K562 (cell line): ENCODE measurements around the gene CFAP54. TPM values are rescaled to one million over a fixed set of nuclear protein-coding genes. Genes with fewer than 3 reads are reported as not detected.

Experiments
- ATAC-seq: fragments of 200-7000 bp; cut with Tn5 transposase; 3 replicates; pipeline ENCODE4 v1.9.1; 2020; ENCODE audit warnings: moderate library complexity
- BruUV-seq: library from RNA; stranded (reverse); fragments of 400-500 nt; replicated peaks from 2 replicates; lab custom pipeline; 2021; lab: Mats Ljungman, UMichigan
- CTCF ChIA-PET: fragments of 300-600 bp; formaldehyde crosslinking; extraction: SDS; loops from one replicate; lab custom pipeline; 2021; ENCODE audit warnings: low intra/inter-chr PET ratio; lab: Yijun Ruan, JAX
- POLR2A ChIA-PET: fragments of 300-600, 350-650 bp; sonication (Branson Sonifier 250); formaldehyde crosslinking; extraction: SDS; loops from one replicate; lab custom pipeline; 2021; ENCODE audit warnings: antibody characterized with exemption, inconsistent platforms; lab: Yijun Ruan, JAX
- DNase-seq, 4 experiments: peaks; one replicate each; pipeline versions ENCODE4 v3.0.0 to v3.0.0-alpha.2; 2011 to 2018; ENCODE audit warnings: low spot score in 3 of 4, mixed read lengths in 3 of 4; ENCODE audit errors: extremely low read depth in 1 of 4
- FAIRE-seq: peaks from 2 replicates; lab custom pipeline; 2011; peaks lifted over from hg19 to GRCh38; lab: Jason Lieb, UNC
- H2AFZ ChIP-seq: 2 replicates; pipeline ENCODE4 v1.6.0; 2011; ENCODE audit warnings: low read depth, low read length, control low read depth, inconsistent platforms
- H3K27ac ChIP-seq: fragments of 200-600 bp; 3 replicates; pipeline ENCODE4 v1.8.0; 2011; ENCODE audit warnings: low read depth, mild to moderate bottlenecking, control low read depth, inconsistent platforms, low read length, moderate library complexity, mixed read lengths; ENCODE audit errors: extremely low read depth
- H3K27me3 ChIP-seq, 2 experiments: fragments of 300-600 bp in 1 of 2; 2 replicates in 1 of 2; 3 replicates in 1 of 2; pipeline versions ENCODE4 v1.6.0 to v1.8.0; 2011; ENCODE audit warnings: inconsistent platforms in 2 of 2, low read length in 2 of 2, mild to moderate bottlenecking in 1 of 2, mixed read lengths in 1 of 2, moderate library complexity in 1 of 2; ENCODE audit not compliant: control insufficient read depth in 2 of 2, insufficient read depth in 2 of 2
- H3K36me3 ChIP-seq: fragments of 300-600 bp; 3 replicates; pipeline ENCODE4 v1.8.0; 2011; ENCODE audit warnings: mild to moderate bottlenecking, low read length, inconsistent platforms; ENCODE audit not compliant: control insufficient read depth, insufficient read depth
- H3K4me1 ChIP-seq, 2 experiments: fragments of 200-600 bp in 1 of 2; replicated peaks in 1 of 2; 2 replicates in 1 of 2; 3 replicates in 1 of 2; pipeline versions ENCODE4 v1.5.1 to v1.8.0; 2011; ENCODE audit warnings: inconsistent platforms in 2 of 2, low read length in 2 of 2, mild to moderate bottlenecking in 1 of 2, mixed read lengths in 1 of 2, moderate library complexity in 1 of 2; ENCODE audit not compliant: control insufficient read depth in 2 of 2, insufficient read depth in 2 of 2
- H3K4me2 ChIP-seq: 2 replicates; pipeline ENCODE4 v1.6.1; 2011; ENCODE audit warnings: low read length, control low read depth, inconsistent platforms, mixed read lengths; ENCODE audit not compliant: insufficient read depth
- H3K4me3 ChIP-seq: fragments of 200-600 bp; sonication (generic), shearing (Covaris generic); 2 replicates; pipeline ENCODE4 v1.5.1; 2016; ENCODE audit warnings: control low read depth, inconsistent platforms
- H3K79me2 ChIP-seq: fragments of 200-600 bp; 3 replicates; pipeline ENCODE4 v1.8.0; 2011; ENCODE audit warnings: low read length, inconsistent platforms; ENCODE audit not compliant: control insufficient read depth, insufficient read depth
- H3K9ac ChIP-seq, 2 experiments: 2 replicates each; pipeline versions ENCODE4 v1.6.0 to v1.6.1; 2011; ENCODE audit warnings: low read depth in 2 of 2, low read length in 2 of 2, control low read depth in 1 of 2, inconsistent platforms in 1 of 2, mild to moderate bottlenecking in 1 of 2, mixed read lengths in 1 of 2; ENCODE audit not compliant: insufficient read depth in 1 of 2
- H3K9me1 ChIP-seq: one replicate; pipeline ENCODE4 v1.6.0; 2011; ENCODE audit warnings: inconsistent platforms, mild to moderate bottlenecking, low read length, moderate library complexity; ENCODE audit not compliant: control insufficient read depth, insufficient read depth
- H3K9me3 ChIP-seq: replicated peaks from 2 replicates; pipeline ENCODE4 v1.5.1; 2011; ENCODE audit warnings: low read depth, low read length, inconsistent platforms; ENCODE audit not compliant: control insufficient read depth, insufficient read depth
- H4K20me1 ChIP-seq: replicated peaks from 2 replicates; pipeline ENCODE4 v1.6.1; 2011; ENCODE audit warnings: low read length, inconsistent platforms, mixed read lengths; ENCODE audit not compliant: control insufficient read depth, insufficient read depth
- BHLHE40 ChIP-seq: IDR thresholded peaks from 2 replicates; pipeline ENCODE4 v1.6.1; 2011; ENCODE audit warnings: low read length, improper control_type of control experiment
- CTBP1 ChIP-seq: fragments of 450-650 bp; IDR thresholded peaks from 2 replicates; pipeline ENCODE4 v1.6.1; 2016; ENCODE audit warnings: borderline replicate concordance
- E2F3 ChIP-seq: fragments of 250-450 bp; sonication (Bioruptor Pico); IDR thresholded peaks from 2 replicates; pipeline ENCODE4 v1.4.0; 2020; ENCODE audit warnings: mild to moderate bottlenecking
- GTF2E2 ChIP-seq: fragments of 200-800 bp; sonication (Bioruptor generic); IDR thresholded peaks from 2 replicates; pipeline ENCODE4 v1.6.1; 2016; ENCODE audit warnings: missing genetic modification characterization, missing compliant biosample characterization
- IRF2 ChIP-seq: sonication (generic); formaldehyde crosslinking; IDR thresholded peaks from 2 replicates; pipeline ENCODE4 v1.8.1; 2022; ENCODE audit warnings: mild to moderate bottlenecking, missing genetic modification reagents
- KDM5B ChIP-seq: fragments of 200-600 bp; sonication (generic); IDR thresholded peaks from 2 replicates; pipeline ENCODE4 v1.6.1; 2012; ENCODE audit warnings: low read depth, mild to moderate bottlenecking, moderate library complexity, low read length, control low read depth, inconsistent platforms; ENCODE audit not compliant: insufficient replicate concordance
- NCOA6 ChIP-seq: fragments of 450-650 bp; IDR thresholded peaks from 2 replicates; pipeline ENCODE4 v1.6.1; 2017; ENCODE audit warnings: mild to moderate bottlenecking
- NFIX ChIP-seq: fragments of 250-450 bp; sonication (Bioruptor Pico); IDR thresholded peaks from 2 replicates; pipeline ENCODE4 v1.4.0; 2020; ENCODE audit warnings: low read depth, mild to moderate bottlenecking, moderate library complexity
- RBM34 ChIP-seq: fragments of 200-400 bp; formaldehyde crosslinking; IDR thresholded peaks from 2 replicates; pipeline ENCODE4 v1.6.1; 2018; ENCODE audit warnings: low read length, borderline replicate concordance; ENCODE audit not compliant: insufficient read depth
- RNF2 ChIP-seq: sonication (generic); IDR thresholded peaks from 2 replicates; pipeline ENCODE4 v1.6.1; 2016
- SOX6 ChIP-seq: fragments of 450-650 bp; IDR thresholded peaks from 2 replicates; pipeline ENCODE4 v1.6.1; 2014; ENCODE audit warnings: mild to moderate bottlenecking
- ZC3H8 ChIP-seq: fragments of 450-650 bp; IDR thresholded peaks from 2 replicates; pipeline ENCODE4 v1.6.1; 2017
- WGBS: fragments of 100-300 bp; shearing (Covaris generic); methylation state at CpG from one replicate; pipeline ENCODE4 v1.1.6; 2016; ENCODE audit warnings: low coverage, mixed read lengths; ENCODE audit not compliant: insufficient coverage; ENCODE audit errors: missing lambda C conversion rate; 5-methylcytosine and 5-hydroxymethylcytosine counted together
- in situ Hi-C: fragments of 300-500 bp; cut with MboI; formaldehyde crosslinking; loops from 4 replicates; pipeline ENCODE4 v1.15.0; 2018; ENCODE audit warnings: inconsistent platforms, mixed read lengths
- intact Hi-C: fragments of 100-400 bp; cut with micrococcal nuclease; formaldehyde crosslinking; loops from 2 replicates; pipeline ENCODE4 v1.14.2; 2022
- polyA plus RNA-seq, 8 experiments: library from polyadenylated mRNA; depleted of rRNA in 4 of 8; stranded (reverse) in 5 of 8; unstranded in 3 of 8; fragments of >200 nt; fragmentation: Nextera tagmentation in 2 of 8; fragmentation: Illumina TruSeq in 1 of 8; extraction: Ambion mirVana in 2 of 8; extraction: Trizol in 1 of 8; gene quantifications; 2 replicates each; pipeline versions ENCODE4 v1.2.1 to v1.2.3, GENCODE V29; 2011 to 2014; ENCODE audit warnings: inconsistent platforms in 1 of 8, missing spikeins in 1 of 8
- total RNA-seq, 7 experiments: library from RNA; depleted of rRNA in 6 of 7; stranded (reverse); fragments of >200 nt in 6 of 7; fragmentation: Illumina TruSeq in 2 of 7; extraction: Trizol in 2 of 7; gene quantifications; 2 replicates each; pipeline versions ENCODE4 v1.2.1 to v1.2.3, GENCODE V29; 2011 to 2021; ENCODE audit warnings: low replicate concordance in 1 of 7

CFAP54 gene
- total and polyA plus RNA-seq, 9 of the 15 experiments (the other 6 are each of a cell fraction or from before 2014, with no cell fraction given), result 0.03 to 0.23 (median 0.10) TPM; not detected in 3

GRCh38 chr12:96906498-96906848, 417.1 kb downstream of the CFAP54 start:
- Histone ChIP-seq H3K9me1 (no peaks in the 10 kb centered on the region), H2AFZ (peak overlapping the region; percentile 94), H3K4me3 (peak overlapping the region; percentile 68), H3K4me1 (peaks cover 8 to 12% of the 10 kb centered on the region in 2 experiments; a peak in 4 of 5 replicates), H3K9ac (peak overlapping the region; percentile 86 to 92; a peak in 3 of 4 replicates), H3K4me2 (peak overlapping the region; percentile 92), H3K9me3 (no peaks in the 10 kb centered on the region), H4K20me1 (no peaks in the 10 kb centered on the region), H3K27ac (peak overlapping the region; percentile 85), H3K79me2 (peaks cover 36% of the 10 kb centered on the region), H3K36me3 (peaks cover 7% of the 10 kb centered on the region; the same call in 1 of the 3 replicates), H3K27me3 (no peaks in the 10 kb centered on the region)
- no peak for TF ChIP-seq BHLHE40
- TF ChIP-seq ZC3H8, result no peak
- intact Hi-C loops, result loop anchor here (10.0 kb wide), 1 partner anchor 1598 kb away; no protein-coding TSS in a partner anchor
- ATAC-seq (no peak), DNase-seq (no peak), FAIRE-seq (no peak)
- 68% methylated on average over 9 of the region's 9 CpGs for WGBS
- in situ Hi-C loops, result no loop called here
- ChIA-PET CTCF (no interaction called here), POLR2A (no interaction called here)
- TSS peak; percentile 96 for BruUV-seq

- Histone ChIP-seq H3K4me2 (peak within 1 kb of the TSS; percentile 92), H3K79me2 (peaks cover 38% of the 10 kb centered on the region), H3K27me3 (no peaks in the 10 kb centered on the region), H4K20me1 (no peaks in the 10 kb centered on the region), H2AFZ (peak within 1 kb of the TSS; percentile 94), H3K4me3 (peak within 1 kb of the TSS; percentile 68), H3K36me3 (peaks cover 7% of the 10 kb centered on the region; the same call in 1 of the 3 replicates), H3K9me1 (no peaks in the 10 kb centered on the region), H3K9ac (peak within 1 kb of the TSS; percentile 86 to 92), H3K4me1 (peaks cover 8 to 12% of the 10 kb centered on the region in 2 experiments; a peak in 4 of 5 replicates), H3K9me3 (no peaks in the 10 kb centered on the region), H3K27ac (peak within 1 kb of the TSS; percentile 85)
- ATAC-seq (peak; percentile 98), FAIRE-seq (peak; percentile 58), DNase-seq (peak; percentile 93 to 95 (median 94))
- CTCF ChIA-PET, result no interaction called here
- intact Hi-C loops (loop anchor here (10.0 kb wide), 1 partner anchor 1598 kb away; no protein-coding TSS in a partner anchor), in situ Hi-C loops (no loop called here)
- under 1% methylated on average over 20 of the region's 68 CpGs for WGBS
- no TSS peak for BruUV-seq
- POLR2A ChIA-PET, result interaction anchor here (0.7 to 1.5 kb wide), 3 partner anchors 10 to 14 kb away, joined by 3 to 4 read pairs (median 4); no protein-coding TSS in a partner anchor
- TF ChIP-seq E2F3 (CRISPR knock-in tag) (0 out of 2 replicates have a peak, but pooled peaks have one; percentile 27), IRF2 (CRISPR knock-in tag) (0 out of 2 replicates have a peak, but pooled peaks have one; percentile 48), SOX6 (peak; percentile 46; the same call in 1 of the 2 replicates), RNF2 (peak; percentile 68), NFIX (CRISPR knock-in tag) (no peak), KDM5B (peak; percentile 73), GTF2E2 (tag) (peak; percentile 36; the same call in 1 of the 2 replicates), RBM34 (0 out of 2 replicates have a peak, but pooled peaks have one; percentile 55), CTBP1 (peak; percentile 66; the same call in 1 of the 2 replicates), NCOA6 (0 out of 2 replicates have a peak, but pooled peaks have one; percentile 3)
Observed at GRCh38 chr12:96906849-96907670, 417.7 kb downstream of the CFAP54 start, which contains the start of gene NEDD1. NEDD1 (plus strand) TSS chr12:96907257; CDS start chr12:96909760, 2,503 bp downstream.
